Measurements from ENCODE around the gene NPM3.

DNA sequence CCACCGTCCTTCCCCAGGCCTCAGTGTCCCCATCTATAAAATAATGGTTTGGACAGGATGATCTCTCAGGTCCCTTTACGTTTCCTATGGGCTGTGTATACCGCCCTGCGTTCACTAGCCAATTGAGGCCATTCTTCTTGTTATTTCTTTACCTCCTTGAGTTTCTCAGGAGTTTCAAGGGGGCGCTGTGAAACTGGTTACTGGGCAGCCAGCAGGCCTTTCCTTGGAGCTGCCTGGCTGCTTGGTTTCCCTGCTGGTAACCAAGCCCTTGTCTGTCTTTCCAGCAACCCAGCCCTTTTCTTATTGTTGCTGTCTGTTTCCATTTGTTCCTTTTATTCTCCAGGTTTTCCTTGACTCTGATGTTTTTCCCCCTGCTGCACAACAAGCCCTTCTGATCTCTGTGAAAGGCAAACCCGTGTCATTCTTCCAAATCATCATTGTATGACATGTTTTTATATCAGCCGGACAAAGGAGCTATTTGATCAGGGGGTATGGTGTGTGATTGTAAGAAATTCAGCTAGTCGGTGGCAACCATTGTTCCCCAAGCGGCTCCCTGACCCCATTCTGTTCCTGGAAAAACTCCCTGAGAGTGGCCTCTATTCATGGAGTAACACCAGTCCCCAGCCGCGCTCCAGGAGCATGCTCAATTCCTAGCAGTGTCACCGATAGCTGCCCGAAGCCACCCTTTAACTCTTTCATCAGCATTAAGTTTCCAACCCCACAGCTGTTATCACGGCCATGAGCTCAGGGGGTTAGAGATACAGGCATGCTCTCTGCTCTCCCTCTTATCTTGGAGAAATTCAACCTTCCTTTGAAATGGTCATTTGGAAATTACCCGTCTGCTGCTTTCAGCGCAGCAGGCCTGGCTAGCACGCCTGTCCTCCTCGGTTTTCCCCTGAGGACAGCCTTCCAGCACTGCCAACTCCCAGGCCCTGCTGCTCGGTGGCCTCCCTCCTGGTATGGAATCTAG is 33.9 kb downstream of the NPM3 start:
- TF ChIP-seq, protein P1, sequence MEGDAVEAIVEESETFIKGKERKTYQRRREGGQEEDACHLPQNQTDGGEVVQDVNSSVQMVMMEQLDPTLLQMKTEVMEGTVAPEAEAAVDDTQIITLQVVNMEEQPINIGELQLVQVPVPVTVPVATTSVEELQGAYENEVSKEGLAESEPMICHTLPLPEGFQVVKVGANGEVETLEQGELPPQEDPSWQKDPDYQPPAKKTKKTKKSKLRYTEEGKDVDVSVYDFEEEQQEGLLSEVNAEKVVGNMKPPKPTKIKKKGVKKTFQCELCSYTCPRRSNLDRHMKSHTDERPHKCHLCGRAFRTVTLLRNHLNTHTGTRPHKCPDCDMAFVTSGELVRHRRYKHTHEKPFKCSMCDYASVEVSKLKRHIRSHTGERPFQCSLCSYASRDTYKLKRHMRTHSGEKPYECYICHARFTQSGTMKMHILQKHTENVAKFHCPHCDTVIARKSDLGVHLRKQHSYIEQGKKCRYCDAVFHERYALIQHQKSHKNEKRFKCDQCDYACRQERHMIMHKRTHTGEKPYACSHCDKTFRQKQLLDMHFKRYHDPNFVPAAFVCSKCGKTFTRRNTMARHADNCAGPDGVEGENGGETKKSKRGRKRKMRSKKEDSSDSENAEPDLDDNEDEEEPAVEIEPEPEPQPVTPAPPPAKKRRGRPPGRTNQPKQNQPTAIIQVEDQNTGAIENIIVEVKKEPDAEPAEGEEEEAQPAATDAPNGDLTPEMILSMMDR (conservative IDR thresholded peaks at IDR 0.05; ENCODE audit: low read depth, low read length): 0 out of 2 replicates have a peak, but pooled peaks have one; percentile 19
- TF ChIP-seq EZH2 (IDR thresholded peaks at IDR 0.05; ENCODE audit: low read length, unreplicated experiment): no peak
